ENCODE measurements around the gene SMPD4. TPM values are rescaled to one million over a fixed set of nuclear protein-coding genes. Genes with fewer than 3 reads are reported as not detected.
"Not testable (repeated sequence)": the region's sequence is repeated elsewhere in the genome, so short reads cannot be mapped to it uniquely, and the experiment has no call there.

Gene SMPD4
- polyA plus RNA-seq, 3 donors from 2014 or later: 15.6 to 39.6 (median 21.2) TPM

- H3K27me3 Mint-ChIP-seq (ENCODE audit: low read depth in 3 of 3); H3K9me3 Mint-ChIP-seq; H3K36me3 Mint-ChIP-seq; H3K27ac Mint-ChIP-seq; DNase-seq; H3K4me1 Mint-ChIP-seq; H3K4me3 Mint-ChIP-seq: not testable (repeated sequence)
These were observed 13.8 kb upstream of the SMPD4 start for GRCh38 chr2:130195089-130195635.

GRCh38 chr2:130193824-130194223 is 12.4 kb upstream of the SMPD4 start:
- not testable (repeated sequence) for H3K9me3 Mint-ChIP-seq; H3K36me3 Mint-ChIP-seq; H3K27me3 Mint-ChIP-seq (ENCODE audit: low read depth in 3 of 3); H3K27ac Mint-ChIP-seq; DNase-seq; H3K4me3 Mint-ChIP-seq; H3K4me1 Mint-ChIP-seq

- H3K9me3 Mint-ChIP-seq; DNase-seq; H3K27me3 Mint-ChIP-seq (ENCODE audit: low read depth in 3 of 3); H3K4me3 Mint-ChIP-seq; H3K4me1 Mint-ChIP-seq; H3K36me3 Mint-ChIP-seq: not testable (repeated sequence)
- peak overlapping the region in 1 of 6 donors; percentile 22 for H3K27ac Mint-ChIP-seq
These were observed 11.0 kb upstream of the SMPD4 start for GRCh38 chr2:130192451-130192850.

- H3K36me3 Mint-ChIP-seq; H3K4me3 Mint-ChIP-seq; H3K27me3 Mint-ChIP-seq (ENCODE audit: low read depth in 3 of 3); H3K4me1 Mint-ChIP-seq; H3K9me3 Mint-ChIP-seq; DNase-seq: not testable (repeated sequence)
- peak overlapping the region in 2 of 6 donors; percentile 34 to 51 for H3K27ac Mint-ChIP-seq
These were observed 9.9 kb upstream of the SMPD4 start for GRCh38 chr2:130191319-130191718.

- Mint-ChIP-seq H3K4me3 (no peak overlapping the region), H3K4me1 (peaks cover 6 to 8% of the 10 kb centered on the region in 2 donors), H3K36me3 (peaks cover 0 to 7% (median 4%) of the 10 kb centered on the region in 3 donors), H3K9me3 (no peaks in the 10 kb centered on the region), H3K27me3 (ENCODE audit: low read depth in 3 of 3) (no peaks in the 10 kb centered on the region), H3K27ac (no peak overlapping the region)
- no peak for DNase-seq
These were observed 8.8 kb upstream of the SMPD4 start for GRCh38 chr2:130190237-130190636.

GRCh38 chr2:130188958-130189357 is 7.6 kb upstream of the SMPD4 start:
- not testable (repeated sequence) for H3K4me3 Mint-ChIP-seq; DNase-seq; H3K9me3 Mint-ChIP-seq; H3K27ac Mint-ChIP-seq; H3K27me3 Mint-ChIP-seq (ENCODE audit: low read depth in 3 of 3); H3K36me3 Mint-ChIP-seq
- H3K4me1 Mint-ChIP-seq: peaks cover 8 to 13% of the 10 kb centered on the region in 2 donors

GRCh38 chr2:130187859-130188792 is 6.7 kb upstream of the SMPD4 start:
- H3K27me3 Mint-ChIP-seq (ENCODE audit: low read depth in 3 of 3); H3K4me3 Mint-ChIP-seq; H3K27ac Mint-ChIP-seq; DNase-seq; H3K9me3 Mint-ChIP-seq; H3K36me3 Mint-ChIP-seq: not testable (repeated sequence)
- H3K4me1 Mint-ChIP-seq: peaks cover 16 to 21% of the 10 kb centered on the region in 2 donors

GRCh38 chr2:130187268-130187667 is 5.9 kb upstream of the SMPD4 start:
- no peak for DNase-seq
- Mint-ChIP-seq H3K27ac (no peak overlapping the region), H3K4me1 (peaks cover 13 to 21% of the 10 kb centered on the region in 2 donors), H3K27me3 (ENCODE audit: low read depth in 3 of 3) (no peaks in the 10 kb centered on the region), H3K4me3 (no peak overlapping the region), H3K9me3 (no peaks in the 10 kb centered on the region), H3K36me3 (peaks cover 0 to 7% (median 4%) of the 10 kb centered on the region in 3 donors)

- Mint-ChIP-seq H3K4me1 (peaks cover 11 to 23% of the 10 kb centered on the region in 2 donors), H3K36me3 (peaks cover 0 to 3% (median 2%) of the 10 kb centered on the region in 3 donors), H3K27ac (no peak overlapping the region), H3K4me3 (no peak overlapping the region), H3K9me3 (no peaks in the 10 kb centered on the region), H3K27me3 (ENCODE audit: low read depth in 3 of 3) (peaks cover 2 to 6% (median 5%) of the 10 kb centered on the region in 3 donors)
- DNase-seq: no peak
These were observed 5.0 kb upstream of the SMPD4 start for GRCh38 chr2:130186391-130186790.

- Mint-ChIP-seq H3K4me1 (peaks cover 14 to 25% of the 10 kb centered on the region in 2 donors), H3K9me3 (no peaks in the 10 kb centered on the region), H3K27ac (peak overlapping the region in 1 of 6 donors; percentile 63), H3K36me3 (no peaks in the 10 kb centered on the region), H3K4me3 (peak overlapping the region in 2 of 5 donors; percentile 4 to 6), H3K27me3 (ENCODE audit: low read depth in 3 of 3) (peaks cover 4 to 8% (median 5%) of the 10 kb centered on the region in 3 donors)
- DNase-seq: no peak
These were observed 4.5 kb upstream of the SMPD4 start for GRCh38 chr2:130185896-130186295.

GRCh38 chr2:130185436-130185835 is 4.0 kb upstream of the SMPD4 start:
- Mint-ChIP-seq H3K27ac (peak overlapping the region in 1 of 6 donors; percentile 63), H3K4me3 (peak overlapping the region in 2 of 5 donors; percentile 4 to 6), H3K27me3 (ENCODE audit: low read depth in 3 of 3) (peaks cover 4 to 10% (median 5%) of the 10 kb centered on the region in 3 donors), H3K36me3 (no peaks in the 10 kb centered on the region), H3K9me3 (no peaks in the 10 kb centered on the region), H3K4me1 (peaks cover 19 to 28% of the 10 kb centered on the region in 2 donors)
- no peak for DNase-seq

GRCh38 chr2:130183512-130184373 is 2.3 kb upstream of the SMPD4 start:
- Mint-ChIP-seq H3K36me3 (no peaks in the 10 kb centered on the region), H3K4me1 (peaks cover 19 to 28% of the 10 kb centered on the region in 2 donors), H3K27me3 (ENCODE audit: low read depth in 3 of 3) (peaks cover 4 to 10% (median 5%) of the 10 kb centered on the region in 3 donors), H3K4me3 (peak overlapping the region; percentile 60 to 79 (median 72)), H3K27ac (peak overlapping the region in 3 of 6 donors; percentile 43 to 76 (median 60)), H3K9me3 (no peaks in the 10 kb centered on the region)
- no peak for DNase-seq

- Mint-ChIP-seq H3K4me3 (peak overlapping the region; percentile 60 to 79 (median 72)), H3K27ac (peak overlapping the region in 5 of 6 donors; percentile 43 to 60 (median 50)), H3K27me3 (ENCODE audit: low read depth in 3 of 3) (peaks cover 4 to 10% (median 5%) of the 10 kb centered on the region in 3 donors), H3K4me1 (peaks cover 21 to 30% of the 10 kb centered on the region in 2 donors)
- not testable (repeated sequence) for H3K9me3 Mint-ChIP-seq, H3K36me3 Mint-ChIP-seq, DNase-seq
These were observed 1.6 kb upstream of the SMPD4 start for GRCh38 chr2:130182826-130183511.
